Ectodermal cell (in vitro differentiated cells): Measurements from ENCODE around the gene FAM47C. TPM values are rescaled to one million over a fixed set of nuclear protein-coding genes. Genes with fewer than 3 reads are reported as not detected.
"Not testable (repeated sequence)": the region's sequence is repeated elsewhere in the genome, so short reads cannot be mapped to it uniquely, and the experiment has no call there.

Experiments used
- H3K27ac ChIP-seq: 2 replicates; pipeline ENCODE4 v1.7.0; 2013; ENCODE audit warnings: mild to moderate bottlenecking, low read depth, low read length; ENCODE audit not compliant: insufficient read depth, poor library complexity, severe bottlenecking
- H3K27me3 ChIP-seq: 2 replicates; pipeline ENCODE4 v1.7.0; 2013; ENCODE audit warnings: mild to moderate bottlenecking, low read length; ENCODE audit not compliant: insufficient read depth, control insufficient read depth, poor library complexity, severe bottlenecking
- H3K36me3 ChIP-seq: one replicate; pipeline ENCODE4 v1.7.0; 2013; ENCODE audit warnings: low read length; ENCODE audit not compliant: control insufficient read depth, insufficient read depth
- H3K4me1 ChIP-seq: one replicate; pipeline ENCODE4 v1.7.0; 2013; ENCODE audit warnings: low read length; ENCODE audit not compliant: control insufficient read depth, insufficient read depth
- H3K4me3 ChIP-seq: 2 replicates; pipeline ENCODE4 v1.7.0; 2013; ENCODE audit warnings: low read depth, low read length, control low read depth; ENCODE audit not compliant: insufficient read depth
- H3K9me3 ChIP-seq: 2 replicates; pipeline ENCODE4 v1.7.0; 2013; ENCODE audit warnings: mild to moderate bottlenecking, low read length, moderate library complexity; ENCODE audit not compliant: control insufficient read depth
- WGBS, 2 experiments: methylation state at CpG; one replicate each; pipeline ENCODE4 v1.1.7; 2013; ENCODE audit warnings: missing lambda C conversion rate in 2 of 2; 5-methylcytosine and 5-hydroxymethylcytosine counted together
- polyA plus RNA-seq, 4 experiments: library from polyadenylated mRNA; stranded (reverse); fragments of 50-300 nt; gene quantifications; one replicate each; pipeline ENCODE4 v1.2.3, GENCODE V29; 2013

FAM47C gene
- not detected for polyA plus RNA-seq (2013, experiment 1 of 4)
- polyA plus RNA-seq (2013, experiment 2 of 4) = not detected
- not detected for polyA plus RNA-seq (2013, experiment 3 of 4)
- polyA plus RNA-seq (2013, experiment 4 of 4) = not detected

GRCh38 chrX:37008182-37008581 is at the start of gene FAM47C:
Gene FAM47C (plus strand): TSS chrX:37008366. CDS start chrX:37008411, 45 bp downstream.
- not testable (repeated sequence) for H3K4me3 ChIP-seq, H3K27me3 ChIP-seq, H3K9me3 ChIP-seq, H3K27ac ChIP-seq, H3K36me3 ChIP-seq, H3K4me1 ChIP-seq
- 94 to 95% methylated on average over 24 of the region's 24 CpGs for WGBS, 2 experiments

- no peak overlapping the region for H3K4me3 ChIP-seq
- H3K27me3 ChIP-seq = peaks cover 35% of the 10 kb centered on the region
- H3K4me1 ChIP-seq = no peaks in the 10 kb centered on the region
- H3K9me3 ChIP-seq = no peaks in the 10 kb centered on the region
- WGBS, 2 experiments = 66 to 72% methylated on average over 8 to 10 of the region's 10 CpGs
- no peak overlapping the region for H3K27ac ChIP-seq
- H3K36me3 ChIP-seq = no peaks in the 10 kb centered on the region
Measured at GRCh38 chrX:36961590-36961989, 46.6 kb upstream of the FAM47C start.

GRCh38 chrX:36963069-36963808 is 44.9 kb upstream of the FAM47C start:
- Histone ChIP-seq H3K4me3 (peak overlapping the region; percentile 12), H3K36me3 (no peaks in the 10 kb centered on the region), H3K9me3 (no peaks in the 10 kb centered on the region), H3K4me1 (no peaks in the 10 kb centered on the region), H3K27ac (no peak overlapping the region), H3K27me3 (peaks cover 25% of the 10 kb centered on the region)
- 5 to 6% methylated on average over 61 to 62 of the region's 63 CpGs for WGBS, 2 experiments

- Histone ChIP-seq H3K27me3 (peaks cover 21% of the 10 kb centered on the region), H3K9me3 (no peaks in the 10 kb centered on the region), H3K4me3 (peak overlapping the region; percentile 12), H3K36me3 (no peaks in the 10 kb centered on the region), H3K4me1 (no peaks in the 10 kb centered on the region), H3K27ac (no peak overlapping the region)
- 1% methylated on average over 40 to 45 of the region's 45 CpGs for WGBS, 2 experiments
Measured at GRCh38 chrX:36963852-36964251, 44.3 kb upstream of the FAM47C start.

- no peak overlapping the region for H3K4me3 ChIP-seq
- no peaks in the 10 kb centered on the region for H3K9me3 ChIP-seq
- no peak overlapping the region for H3K27ac ChIP-seq
Measured at GRCh38 chrX:36973575-36973974, 34.6 kb upstream of the FAM47C start.

GRCh38 chrX:36974911-36975310 is 33.3 kb upstream of the FAM47C start:
- H3K27ac ChIP-seq = no peak overlapping the region
- H3K9me3 ChIP-seq = no peaks in the 10 kb centered on the region
- 89 to 91% methylated on average over 4 to 5 of the region's 6 CpGs for WGBS, 2 experiments
- H3K4me1 ChIP-seq = no peaks in the 10 kb centered on the region
- H3K36me3 ChIP-seq = no peaks in the 10 kb centered on the region
- no peaks in the 10 kb centered on the region for H3K27me3 ChIP-seq
- H3K4me3 ChIP-seq = no peak overlapping the region

More at GRCh38 chrX:36973575-36973974, 34.6 kb upstream of the FAM47C start:
- no peaks in the 10 kb centered on the region for H3K27me3 ChIP-seq
- no peaks in the 10 kb centered on the region for H3K36me3 ChIP-seq
- no peaks in the 10 kb centered on the region for H3K4me1 ChIP-seq

GRCh38 chrX:36978886-36979285 is 29.3 kb upstream of the FAM47C start:
- Histone ChIP-seq H3K4me3 (no peak overlapping the region), H3K9me3 (no peaks in the 10 kb centered on the region), H3K27ac (no peak overlapping the region), H3K4me1 (no peaks in the 10 kb centered on the region), H3K27me3 (no peaks in the 10 kb centered on the region), H3K36me3 (no peaks in the 10 kb centered on the region)
- 82 to 88% methylated on average over 2 of the region's 2 CpGs for WGBS, 2 experiments

GRCh38 chrX:36983831-36984230 is 24.3 kb upstream of the FAM47C start:
- 40 to 50% methylated on average over 2 to 3 of the region's 3 CpGs for WGBS, 2 experiments
- Histone ChIP-seq H3K4me1 (no peaks in the 10 kb centered on the region), H3K27me3 (peaks cover 18% of the 10 kb centered on the region), H3K4me3 (no peak overlapping the region), H3K9me3 (no peaks in the 10 kb centered on the region), H3K27ac (no peak overlapping the region), H3K36me3 (no peaks in the 10 kb centered on the region)

GRCh38 chrX:36985416-36986209 is 22.6 kb upstream of the FAM47C start:
- H3K36me3 ChIP-seq, H3K27ac ChIP-seq, H3K4me1 ChIP-seq, H3K9me3 ChIP-seq: not testable (repeated sequence)
- H3K4me3 ChIP-seq = peak overlapping the region; percentile 18
- 2 to 3% methylated on average over 61 to 69 of the region's 89 CpGs for WGBS, 2 experiments
- peaks cover 18% of the 10 kb centered on the region for H3K27me3 ChIP-seq

- H3K4me3 ChIP-seq = peak overlapping the region; percentile 18
- H3K9me3 ChIP-seq = no peaks in the 10 kb centered on the region
- no peak overlapping the region for H3K27ac ChIP-seq
- WGBS, 2 experiments = 2 to 8% methylated on average over 24 to 33 of the region's 34 CpGs
- H3K27me3 ChIP-seq = peaks cover 18% of the 10 kb centered on the region
- H3K4me1 ChIP-seq = no peaks in the 10 kb centered on the region
- no peaks in the 10 kb centered on the region for H3K36me3 ChIP-seq
Measured at GRCh38 chrX:36986231-36986630, 21.9 kb upstream of the FAM47C start.
